NCI-H187 treated with DMSO at 0.1 percent for 48 hours (cell line): ENCODE measurements around the gene ANKRD11.
"Not testable (repeated sequence)": the region's sequence is repeated elsewhere in the genome, so short reads cannot be mapped to it uniquely, and the experiment has no call there.

Experiments
- DNase-seq: peaks from one replicate; lab custom pipeline; 2025; lab: John Stamatoyannopoulos, UW

Gene ANKRD11

GRCh38 chr16:89428605-89429004 lies 61.8 kb downstream of the ANKRD11 start:
- DNase-seq = not testable (repeated sequence)

- DNase-seq = no peak
Measured at GRCh38 chr16:89426736-89427530, 63.4 kb downstream of the ANKRD11 start.

GRCh38 chr16:89425523-89425922 lies 64.8 kb downstream of the ANKRD11 start:
- no peak for DNase-seq

GRCh38 chr16:89423681-89424260 lies 66.6 kb downstream of the ANKRD11 start:
- no peak for DNase-seq

- DNase-seq = no peak
Measured at GRCh38 chr16:89422905-89423630, 67.3 kb downstream of the ANKRD11 start.

GRCh38 chr16:89422527-89422904 lies 67.8 kb downstream of the ANKRD11 start:
- DNase-seq = no peak

GRCh38 chr16:89421300-89421699 lies 69.1 kb downstream of the ANKRD11 start:
- not testable (repeated sequence) for DNase-seq

GRCh38 chr16:89420204-89420603 lies 70.2 kb downstream of the ANKRD11 start:
- DNase-seq = no peak

GRCh38 chr16:89418352-89418751 lies 72.0 kb downstream of the ANKRD11 start:
- no peak for DNase-seq

- DNase-seq = no peak
Measured at GRCh38 chr16:89417352-89417751, 73.0 kb downstream of the ANKRD11 start.

GRCh38 chr16:89413811-89414585 lies 76.4 kb downstream of the ANKRD11 start:
- DNase-seq = no peak

GRCh38 chr16:89412811-89413210 lies 77.5 kb downstream of the ANKRD11 start:
- no peak for DNase-seq

GRCh38 chr16:89411335-89411850 lies 79.0 kb downstream of the ANKRD11 start:
- DNase-seq = no peak

- DNase-seq = no peak
Measured at GRCh38 chr16:89410794-89411309, 79.5 kb downstream of the ANKRD11 start.

GRCh38 chr16:89410322-89410721 lies 80.0 kb downstream of the ANKRD11 start:
- DNase-seq = no peak

- no peak for DNase-seq
Measured at GRCh38 chr16:89409161-89409711, 81.1 kb downstream of the ANKRD11 start.

GRCh38 chr16:89408315-89408714 lies 82.0 kb downstream of the ANKRD11 start:
- DNase-seq = no peak

GRCh38 chr16:89407925-89408300 lies 82.4 kb downstream of the ANKRD11 start:
- no peak for DNase-seq

- no peak for DNase-seq
Measured at GRCh38 chr16:89407282-89407924, 83.0 kb downstream of the ANKRD11 start.

GRCh38 chr16:89406277-89406888 lies 84.0 kb downstream of the ANKRD11 start:
- DNase-seq = no peak

GRCh38 chr16:89404561-89404960 lies 85.8 kb downstream of the ANKRD11 start:
- DNase-seq = no peak
